ENCODE data around the gene HCFC1.

HCFC1 gene

GRCh38 chrX:153938226-153938786, 33.3 kb downstream of the HCFC1 start:
- no peaks in the 10 kb centered on the region for H3K9me3 ChIP-seq (ENCODE audit: control insufficient read depth, insufficient read depth, low read length)
- H3K4me3 ChIP-seq (ENCODE audit: low read length): no peak overlapping the region
- no peak for DNase-seq (ENCODE audit: low read depth, low spot score)
- H3K4me1 ChIP-seq (ENCODE audit: control insufficient read depth, insufficient read depth, low read length): peaks cover 2% of the 10 kb centered on the region; the same call in 1 of the 2 replicates
- WGBS (ENCODE audit: insufficient coverage, insufficient read length): no CpG with 5 or more reads among the region's 10 CpGs
- H3K27ac ChIP-seq (ENCODE audit: low read length): no peak overlapping the region
- no peaks in the 10 kb centered on the region for H3K36me3 ChIP-seq (ENCODE audit: control insufficient read depth, insufficient read depth, low read length)
- H3K27me3 ChIP-seq (ENCODE audit: control insufficient read depth, insufficient read depth, low read length): no peaks in the 10 kb centered on the region

GRCh38 chrX:153937056-153937455, 34.6 kb downstream of the HCFC1 start:
- peaks cover 2% of the 10 kb centered on the region; the same call in 1 of the 2 replicates for H3K4me1 ChIP-seq (ENCODE audit: control insufficient read depth, insufficient read depth, low read length)
- no peaks in the 10 kb centered on the region for H3K27me3 ChIP-seq (ENCODE audit: control insufficient read depth, insufficient read depth, low read length)
- H3K27ac ChIP-seq (ENCODE audit: low read length): no peak overlapping the region
- no peaks in the 10 kb centered on the region; the same call in 1 of the 2 replicates for H3K36me3 ChIP-seq (ENCODE audit: control insufficient read depth, insufficient read depth, low read length)
- H3K4me3 ChIP-seq (ENCODE audit: low read length): no peak overlapping the region
- no CpG with 5 or more reads among the region's 3 CpGs for WGBS (ENCODE audit: insufficient coverage, insufficient read length)
- H3K9me3 ChIP-seq (ENCODE audit: control insufficient read depth, insufficient read depth, low read length): no peaks in the 10 kb centered on the region
- DNase-seq (ENCODE audit: low read depth, low spot score): no peak

GRCh38 chrX:153935326-153935851, 36.2 kb downstream of the HCFC1 start:
- H3K36me3 ChIP-seq (ENCODE audit: control insufficient read depth, insufficient read depth, low read length): peaks cover 11% of the 10 kb centered on the region
- peaks cover 2% of the 10 kb centered on the region; the same call in 1 of the 2 replicates for H3K4me1 ChIP-seq (ENCODE audit: control insufficient read depth, insufficient read depth, low read length)
- no peaks in the 10 kb centered on the region for H3K9me3 ChIP-seq (ENCODE audit: control insufficient read depth, insufficient read depth, low read length)
- H3K4me3 ChIP-seq (ENCODE audit: low read length): peak overlapping the region; percentile 100; the same call in 1 of the 2 replicates
- no CpG with 5 or more reads among the region's 32 CpGs for WGBS (ENCODE audit: insufficient coverage, insufficient read length)
- DNase-seq (ENCODE audit: low read depth, low spot score): no peak
- H3K27me3 ChIP-seq (ENCODE audit: control insufficient read depth, insufficient read depth, low read length): no peaks in the 10 kb centered on the region
- no peak overlapping the region for H3K27ac ChIP-seq (ENCODE audit: low read length)

- Histone ChIP-seq H3K27ac (ENCODE audit: low read length) (no peak within 1 kb of the TSS), H3K4me1 (ENCODE audit: control insufficient read depth, insufficient read depth, low read length) (no peaks in the 10 kb centered on the region), H3K27me3 (ENCODE audit: control insufficient read depth, insufficient read depth, low read length) (no peaks in the 10 kb centered on the region), H3K36me3 (ENCODE audit: control insufficient read depth, insufficient read depth, low read length) (peaks cover 14% of the 10 kb centered on the region), H3K4me3 (ENCODE audit: low read length) (peak within 1 kb of the TSS; percentile 100), H3K9me3 (ENCODE audit: control insufficient read depth, insufficient read depth, low read length) (no peaks in the 10 kb centered on the region)
- WGBS (ENCODE audit: insufficient coverage, insufficient read length): no CpG with 5 or more reads among the region's 87 CpGs
- no peak for DNase-seq (ENCODE audit: low read depth, low spot score)
These were observed 36.8 kb downstream of the HCFC1 start, which contains the start of gene NAA10 for GRCh38 chrX:153934762-153935325. Gene NAA10 (minus strand): TSS chrX:153935037. CDS start chrX:153934904, 133 bp downstream.

- WGBS (ENCODE audit: insufficient coverage, insufficient read length): no CpG with 5 or more reads among the region's 33 CpGs
- Histone ChIP-seq H3K4me3 (ENCODE audit: low read length) (peak overlapping the region; percentile 100), H3K27ac (ENCODE audit: low read length) (no peak overlapping the region), H3K27me3 (ENCODE audit: control insufficient read depth, insufficient read depth, low read length) (no peaks in the 10 kb centered on the region), H3K36me3 (ENCODE audit: control insufficient read depth, insufficient read depth, low read length) (peaks cover 14% of the 10 kb centered on the region), H3K4me1 (ENCODE audit: control insufficient read depth, insufficient read depth, low read length) (no peaks in the 10 kb centered on the region), H3K9me3 (ENCODE audit: control insufficient read depth, insufficient read depth, low read length) (no peaks in the 10 kb centered on the region)
- no peak for DNase-seq (ENCODE audit: low read depth, low spot score)
These were observed 37.4 kb downstream of the HCFC1 start for GRCh38 chrX:153934148-153934761.

- WGBS (ENCODE audit: insufficient coverage, insufficient read length): no CpG with 5 or more reads among the region's 7 CpGs
- DNase-seq (ENCODE audit: low read depth, low spot score): no peak
- H3K27ac ChIP-seq (ENCODE audit: low read length): no peak overlapping the region
These were observed 37.9 kb downstream of the HCFC1 start for GRCh38 chrX:153933748-153934147.

GRCh38 chrX:153932220-153932915, 39.2 kb downstream of the HCFC1 start:
- Histone ChIP-seq H3K9me3 (ENCODE audit: control insufficient read depth, insufficient read depth, low read length) (no peaks in the 10 kb centered on the region), H3K27me3 (ENCODE audit: control insufficient read depth, insufficient read depth, low read length) (no peaks in the 10 kb centered on the region), H3K36me3 (ENCODE audit: control insufficient read depth, insufficient read depth, low read length) (peaks cover 14% of the 10 kb centered on the region), H3K4me3 (ENCODE audit: low read length) (no peak overlapping the region), H3K27ac (ENCODE audit: low read length) (no peak overlapping the region), H3K4me1 (ENCODE audit: control insufficient read depth, insufficient read depth, low read length) (no peaks in the 10 kb centered on the region)
- WGBS (ENCODE audit: insufficient coverage, insufficient read length): no CpG with 5 or more reads among the region's 13 CpGs
- no peak for DNase-seq (ENCODE audit: low read depth, low spot score)

More at GRCh38 chrX:153933748-153934147, 37.9 kb downstream of the HCFC1 start:
- peaks cover 14% of the 10 kb centered on the region for H3K36me3 ChIP-seq (ENCODE audit: control insufficient read depth, insufficient read depth, low read length)
- no peaks in the 10 kb centered on the region for H3K27me3 ChIP-seq (ENCODE audit: control insufficient read depth, insufficient read depth, low read length)
- peak overlapping the region; percentile 100; the same call in 1 of the 2 replicates for H3K4me3 ChIP-seq (ENCODE audit: low read length)
- H3K4me1 ChIP-seq (ENCODE audit: control insufficient read depth, insufficient read depth, low read length): no peaks in the 10 kb centered on the region
- no peaks in the 10 kb centered on the region for H3K9me3 ChIP-seq (ENCODE audit: control insufficient read depth, insufficient read depth, low read length)

GRCh38 chrX:153931748-153932147, 39.9 kb downstream of the HCFC1 start:
- Histone ChIP-seq H3K4me1 (ENCODE audit: control insufficient read depth, insufficient read depth, low read length) (no peaks in the 10 kb centered on the region), H3K27ac (ENCODE audit: low read length) (no peak overlapping the region)
- DNase-seq (ENCODE audit: low read depth, low spot score): no peak

GRCh38 chrX:153931151-153931550, 40.5 kb downstream of the HCFC1 start:
- no peaks in the 10 kb centered on the region for H3K9me3 ChIP-seq (ENCODE audit: control insufficient read depth, insufficient read depth, low read length)
- WGBS (ENCODE audit: insufficient coverage, insufficient read length): no CpG with 5 or more reads among the region's 8 CpGs
- no peak overlapping the region for H3K27ac ChIP-seq (ENCODE audit: low read length)
- H3K36me3 ChIP-seq (ENCODE audit: control insufficient read depth, insufficient read depth, low read length): peaks cover 14% of the 10 kb centered on the region
- H3K4me1 ChIP-seq (ENCODE audit: control insufficient read depth, insufficient read depth, low read length): 0 out of 2 replicates have a peak, but pooled peaks cover 1% of the 10 kb centered on the region
- H3K27me3 ChIP-seq (ENCODE audit: control insufficient read depth, insufficient read depth, low read length): no peaks in the 10 kb centered on the region
- H3K4me3 ChIP-seq (ENCODE audit: low read length): no peak overlapping the region
- no peak for DNase-seq (ENCODE audit: low read depth, low spot score)

More at GRCh38 chrX:153931748-153932147, 39.9 kb downstream of the HCFC1 start:
- Histone ChIP-seq H3K9me3 (ENCODE audit: control insufficient read depth, insufficient read depth, low read length) (no peaks in the 10 kb centered on the region), H3K27me3 (ENCODE audit: control insufficient read depth, insufficient read depth, low read length) (no peaks in the 10 kb centered on the region), H3K36me3 (ENCODE audit: control insufficient read depth, insufficient read depth, low read length) (peaks cover 14% of the 10 kb centered on the region), H3K4me3 (ENCODE audit: low read length) (no peak overlapping the region)
- no CpG with 5 or more reads among the region's 13 CpGs for WGBS (ENCODE audit: insufficient coverage, insufficient read length)
